GM12801 (cell line): ENCODE data around the gene ZNF497.

ENCODE experiments used
- TF ChIP-seq, protein P1 (sequence below): IDR thresholded peaks from one replicate; pipeline ENCODE4 v1.5.1; 2011; ENCODE audit warnings: control low read depth; ENCODE audit not compliant: insufficient read length; ENCODE audit errors: extremely low read depth

ZNF497 gene

DNA sequence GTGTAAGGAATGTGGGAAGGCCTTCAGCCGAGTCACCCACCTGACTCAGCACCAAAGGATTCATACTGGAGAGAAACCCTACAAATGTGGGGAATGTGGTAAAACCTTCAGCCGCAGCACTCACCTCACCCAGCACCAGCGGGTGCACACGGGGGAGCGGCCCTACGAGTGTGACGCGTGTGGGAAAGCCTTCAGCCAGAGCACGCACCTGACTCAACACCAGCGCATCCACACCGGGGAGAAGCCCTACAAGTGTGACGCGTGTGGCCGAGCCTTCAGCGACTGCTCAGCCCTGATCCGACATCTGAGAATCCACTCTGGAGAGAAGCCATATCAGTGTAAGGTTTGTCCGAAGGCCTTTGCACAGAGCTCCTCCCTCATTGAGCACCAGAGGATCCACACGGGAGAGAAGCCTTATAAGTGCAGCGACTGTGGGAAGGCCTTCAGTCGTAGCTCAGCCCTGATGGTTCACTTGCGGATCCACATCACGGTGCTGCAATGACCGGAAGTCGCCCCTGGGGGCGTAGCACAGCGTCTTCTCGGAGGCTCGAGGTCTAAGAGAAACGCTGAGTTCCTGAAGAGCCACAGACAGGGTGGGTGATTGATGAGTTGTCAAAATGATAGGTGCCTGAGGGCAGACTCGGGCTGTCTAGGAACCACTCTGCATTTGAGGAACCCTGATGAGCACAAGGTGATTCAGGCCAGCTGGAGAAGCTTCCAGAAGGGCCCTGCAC, 23.6 kb downstream of the ZNF497 start:
- TF ChIP-seq, protein P1, sequence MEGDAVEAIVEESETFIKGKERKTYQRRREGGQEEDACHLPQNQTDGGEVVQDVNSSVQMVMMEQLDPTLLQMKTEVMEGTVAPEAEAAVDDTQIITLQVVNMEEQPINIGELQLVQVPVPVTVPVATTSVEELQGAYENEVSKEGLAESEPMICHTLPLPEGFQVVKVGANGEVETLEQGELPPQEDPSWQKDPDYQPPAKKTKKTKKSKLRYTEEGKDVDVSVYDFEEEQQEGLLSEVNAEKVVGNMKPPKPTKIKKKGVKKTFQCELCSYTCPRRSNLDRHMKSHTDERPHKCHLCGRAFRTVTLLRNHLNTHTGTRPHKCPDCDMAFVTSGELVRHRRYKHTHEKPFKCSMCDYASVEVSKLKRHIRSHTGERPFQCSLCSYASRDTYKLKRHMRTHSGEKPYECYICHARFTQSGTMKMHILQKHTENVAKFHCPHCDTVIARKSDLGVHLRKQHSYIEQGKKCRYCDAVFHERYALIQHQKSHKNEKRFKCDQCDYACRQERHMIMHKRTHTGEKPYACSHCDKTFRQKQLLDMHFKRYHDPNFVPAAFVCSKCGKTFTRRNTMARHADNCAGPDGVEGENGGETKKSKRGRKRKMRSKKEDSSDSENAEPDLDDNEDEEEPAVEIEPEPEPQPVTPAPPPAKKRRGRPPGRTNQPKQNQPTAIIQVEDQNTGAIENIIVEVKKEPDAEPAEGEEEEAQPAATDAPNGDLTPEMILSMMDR, result no peak

DNA sequence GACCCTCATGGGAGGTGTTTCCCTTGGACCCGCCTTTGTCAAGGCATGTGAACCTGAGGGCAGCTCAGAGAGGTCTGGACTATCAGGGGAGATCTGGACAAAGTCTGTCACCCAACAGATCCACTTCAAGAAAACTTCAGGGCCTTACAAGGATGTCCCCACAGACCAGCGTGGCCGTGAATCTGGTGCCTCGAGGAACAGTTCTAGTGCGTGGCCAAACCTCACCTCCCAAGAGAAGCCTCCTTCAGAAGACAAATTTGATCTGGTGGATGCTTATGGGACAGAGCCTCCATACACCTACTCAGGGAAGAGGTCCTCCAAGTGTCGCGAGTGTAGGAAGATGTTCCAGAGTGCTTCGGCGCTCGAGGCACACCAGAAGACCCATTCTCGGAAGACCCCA, 24.2 kb downstream of the ZNF497 start:
- TF ChIP-seq, protein P1, result no peak

DNA sequence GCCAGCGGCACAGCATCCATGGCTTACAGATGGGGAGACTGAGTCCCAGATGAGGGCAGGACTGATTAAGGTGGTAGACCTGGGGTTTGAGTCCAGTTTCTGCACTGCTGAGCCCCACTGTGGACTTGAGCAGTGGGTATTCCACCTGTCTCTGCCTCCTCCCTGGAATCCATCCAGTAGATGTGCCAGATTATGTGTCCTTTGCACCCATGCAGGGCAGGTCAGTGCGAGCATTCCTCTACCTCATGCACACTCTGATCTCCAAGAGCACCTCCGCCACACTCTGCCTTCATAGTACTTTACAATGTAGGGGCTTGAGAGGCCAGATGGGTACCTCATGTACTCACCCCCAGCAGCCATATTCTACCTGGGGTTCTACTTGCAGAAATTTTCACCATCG, 25.7 kb downstream of the ZNF497 start:
- TF ChIP-seq, protein P1, result no peak

DNA sequence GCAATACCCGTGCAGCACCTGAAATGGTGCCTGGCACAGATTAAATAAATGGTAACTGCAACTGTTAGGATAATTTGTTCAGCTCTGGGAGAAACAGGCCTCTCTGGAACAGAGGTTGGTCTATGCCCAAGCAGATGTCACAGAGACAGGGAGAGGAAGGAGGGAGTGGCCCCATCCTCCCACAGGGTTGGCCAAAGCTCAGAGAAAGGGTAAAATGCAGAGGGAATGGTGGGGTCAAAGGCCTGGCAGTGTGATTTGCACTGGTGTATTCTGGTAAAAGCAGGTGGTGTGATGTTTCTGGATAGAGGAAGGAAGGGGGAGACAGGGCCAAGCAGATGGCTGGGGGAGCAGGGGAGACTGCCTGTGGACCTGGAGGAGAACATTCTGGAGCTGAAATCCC, 26.3 kb downstream of the ZNF497 start:
- TF ChIP-seq, protein P1, result no peak

DNA sequence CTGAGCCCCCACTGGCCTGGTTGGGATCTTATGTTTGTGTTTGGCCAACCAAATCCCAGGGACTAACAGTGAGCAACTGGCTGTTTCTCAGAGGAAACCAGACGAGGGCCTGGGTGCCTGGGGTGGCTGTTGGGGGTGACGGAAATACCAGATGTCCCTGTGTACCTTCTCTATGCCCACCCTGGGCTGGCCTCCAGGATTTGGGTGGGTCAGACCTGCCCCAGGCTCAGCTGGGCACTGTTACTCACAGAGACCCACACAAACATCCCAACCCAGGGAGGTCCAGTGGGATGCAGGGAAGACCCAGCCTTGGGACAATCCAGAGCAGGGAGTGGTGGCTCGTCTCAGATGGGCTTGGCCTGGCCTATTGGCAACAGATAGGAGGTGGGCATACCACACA, 26.9 kb downstream of the ZNF497 start:
- TF ChIP-seq, protein P1, result no peak

DNA sequence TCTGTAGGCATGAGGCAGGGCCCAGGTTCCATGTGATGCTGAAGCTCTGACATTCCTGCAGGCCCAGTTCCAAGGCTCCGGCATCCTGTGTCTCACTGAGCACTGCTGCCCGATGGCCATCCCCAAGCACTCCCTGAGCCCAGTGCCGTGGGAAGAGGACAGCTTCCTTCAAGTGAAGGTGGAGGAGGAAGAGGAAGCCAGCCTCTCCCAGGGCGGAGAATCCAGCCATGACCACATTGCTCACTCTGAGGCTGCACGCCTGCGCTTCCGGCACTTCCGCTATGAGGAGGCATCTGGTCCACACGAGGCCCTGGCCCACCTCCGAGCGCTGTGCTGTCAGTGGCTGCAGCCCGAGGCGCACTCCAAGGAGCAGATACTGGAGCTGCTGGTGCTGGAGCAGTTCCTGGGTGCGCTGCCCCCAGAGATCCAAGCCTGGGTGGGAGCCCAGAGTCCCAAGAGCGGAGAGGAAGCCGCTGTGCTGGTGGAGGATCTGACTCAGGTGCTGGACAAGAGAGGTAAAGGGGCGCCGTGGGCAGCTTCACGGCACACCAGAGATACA, 27.8 kb downstream of the ZNF497 start:
- TF ChIP-seq, protein P1, result no peak

DNA sequence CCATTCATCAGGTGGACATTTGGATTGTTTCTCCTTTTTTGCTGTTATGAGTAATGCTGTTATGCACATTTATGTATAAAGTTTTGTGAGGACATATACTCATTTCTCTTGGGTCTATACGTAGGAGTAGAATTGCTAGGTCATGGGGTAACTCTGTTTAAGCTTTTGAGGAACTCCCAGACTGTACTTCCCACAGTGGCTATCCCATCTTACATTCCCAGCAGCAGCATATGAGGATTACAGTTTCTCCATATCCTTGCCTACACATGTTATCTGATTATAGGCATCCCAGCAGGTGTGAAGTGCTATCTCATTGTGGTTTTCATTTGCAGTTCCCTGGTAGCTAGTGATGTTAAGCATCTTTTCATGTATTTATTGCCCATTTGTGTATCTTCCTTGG, 29.9 kb downstream of the ZNF497 start:
- TF ChIP-seq, protein P1, result no peak
